NCI-H1092 treated with DMSO at 0.1 percent for 48 hours (cell line): ENCODE measurements around the gene CDK14.
A peak's percentile ranks its signal among the peaks of the same experiment; 100 is the strongest.
"Not testable (repeated sequence)": the region's sequence is repeated elsewhere in the genome, so short reads cannot be mapped to it uniquely, and the experiment has no call there.

ENCODE experiments used
- DNase-seq: peaks from one replicate; lab custom pipeline; 2025; lab: John Stamatoyannopoulos, UW

Gene CDK14

GRCh38 chr7:91157579-91158320 lies 561.6 kb downstream of the CDK14 start:
- DNase-seq: no peak

GRCh38 chr7:91162436-91162835 lies 566.3 kb downstream of the CDK14 start:
- no peak for DNase-seq

- no peak for DNase-seq
These were observed 568.4 kb downstream of the CDK14 start for GRCh38 chr7:91164506-91164905.

GRCh38 chr7:91165006-91165845 lies 569.1 kb downstream of the CDK14 start:
- no peak for DNase-seq

- DNase-seq: no peak
These were observed 569.7 kb downstream of the CDK14 start for GRCh38 chr7:91165846-91166230.

GRCh38 chr7:91168871-91169829 lies 573.0 kb downstream of the CDK14 start:
- DNase-seq: peak; percentile 55

GRCh38 chr7:91169830-91170191 lies 573.7 kb downstream of the CDK14 start:
- DNase-seq: peak; percentile 38

GRCh38 chr7:91173265-91173664 lies 577.1 kb downstream of the CDK14 start:
- not testable (repeated sequence) for DNase-seq

- DNase-seq: no peak
These were observed 584.6 kb downstream of the CDK14 start for GRCh38 chr7:91180746-91181145.

GRCh38 chr7:91181949-91182348 lies 585.8 kb downstream of the CDK14 start:
- no peak for DNase-seq

- peak; percentile 40 for DNase-seq
These were observed 587.0 kb downstream of the CDK14 start for GRCh38 chr7:91182819-91183764.

- DNase-seq: no peak
These were observed 589.6 kb downstream of the CDK14 start for GRCh38 chr7:91185771-91186170.

GRCh38 chr7:91187061-91187460 lies 590.9 kb downstream of the CDK14 start:
- no peak for DNase-seq

- DNase-seq: no peak
These were observed 595.6 kb downstream of the CDK14 start for GRCh38 chr7:91191771-91192170.

GRCh38 chr7:91193141-91193540 lies 597.0 kb downstream of the CDK14 start:
- DNase-seq: no peak

- no peak for DNase-seq
These were observed 598.7 kb downstream of the CDK14 start for GRCh38 chr7:91194841-91195240.

- DNase-seq: no peak
These were observed 599.9 kb downstream of the CDK14 start for GRCh38 chr7:91196058-91196457.

GRCh38 chr7:91198371-91198770 lies 602.2 kb downstream of the CDK14 start:
- no peak for DNase-seq

- DNase-seq: no peak
These were observed 603.5 kb downstream of the CDK14 start for GRCh38 chr7:91199601-91200000.

GRCh38 chr7:91201442-91202113 lies 605.5 kb downstream of the CDK14 start:
- DNase-seq: peak; percentile 84
